Osteocyte (in vitro differentiated cells): ENCODE data around the gene DOCK1. TPM values are rescaled to one million over a fixed set of nuclear protein-coding genes. Genes with fewer than 3 reads are reported as not detected.

Experiments
- DNase-seq: peaks from one replicate; pipeline ENCODE4 v3.0.0; 2021; ENCODE audit warnings: mixed read lengths; ENCODE audit not compliant: unreplicated experiment; ENCODE audit errors: extremely low spot score
- H3K27ac Mint-ChIP-seq: one replicate; pipeline ENCODE4 v1.8.0; 2021; ENCODE audit warnings: mild to moderate bottlenecking, mixed read lengths; ENCODE audit not compliant: unreplicated experiment
- H3K27me3 Mint-ChIP-seq: one replicate; pipeline ENCODE4 v1.8.0; 2021; ENCODE audit warnings: mixed read lengths; ENCODE audit not compliant: unreplicated experiment
- H3K36me3 Mint-ChIP-seq: one replicate; pipeline ENCODE4 v1.8.0; 2021; ENCODE audit warnings: mixed read lengths; ENCODE audit not compliant: unreplicated experiment
- H3K4me1 Mint-ChIP-seq: one replicate; pipeline ENCODE4 v1.8.0; 2021; ENCODE audit warnings: mixed read lengths; ENCODE audit not compliant: unreplicated experiment
- H3K4me3 Mint-ChIP-seq: one replicate; pipeline ENCODE4 v1.8.0; 2021; ENCODE audit warnings: mild to moderate bottlenecking, moderate library complexity, mixed read lengths; ENCODE audit not compliant: unreplicated experiment
- H3K9me3 Mint-ChIP-seq: one replicate; pipeline ENCODE4 v1.8.0; 2021; ENCODE audit warnings: mixed read lengths; ENCODE audit not compliant: unreplicated experiment
- total RNA-seq: library from RNA; stranded (reverse); gene quantifications from 2 replicates; pipeline ENCODE4 v1.2.1, GENCODE V29; 2021
- TF ChIP-seq, protein P1 (sequence below): fragments of 200-600 bp; sonication (generic); IDR thresholded peaks from 2 replicates; pipeline ENCODE4 v1.5.0; 2021; ENCODE audit warnings: antibody characterized with exemption, mild to moderate bottlenecking, moderate library complexity

Gene DOCK1
- total RNA-seq, 1 donor from 2014 or later: 66.3 TPM

- H3K4me3 Mint-ChIP-seq: no peak overlapping the region
- H3K27me3 Mint-ChIP-seq: no peaks in the 10 kb centered on the region
- DNase-seq: no peak
- H3K36me3 Mint-ChIP-seq: no peaks in the 10 kb centered on the region
- no peak overlapping the region for H3K27ac Mint-ChIP-seq
- TF ChIP-seq, protein P1, sequence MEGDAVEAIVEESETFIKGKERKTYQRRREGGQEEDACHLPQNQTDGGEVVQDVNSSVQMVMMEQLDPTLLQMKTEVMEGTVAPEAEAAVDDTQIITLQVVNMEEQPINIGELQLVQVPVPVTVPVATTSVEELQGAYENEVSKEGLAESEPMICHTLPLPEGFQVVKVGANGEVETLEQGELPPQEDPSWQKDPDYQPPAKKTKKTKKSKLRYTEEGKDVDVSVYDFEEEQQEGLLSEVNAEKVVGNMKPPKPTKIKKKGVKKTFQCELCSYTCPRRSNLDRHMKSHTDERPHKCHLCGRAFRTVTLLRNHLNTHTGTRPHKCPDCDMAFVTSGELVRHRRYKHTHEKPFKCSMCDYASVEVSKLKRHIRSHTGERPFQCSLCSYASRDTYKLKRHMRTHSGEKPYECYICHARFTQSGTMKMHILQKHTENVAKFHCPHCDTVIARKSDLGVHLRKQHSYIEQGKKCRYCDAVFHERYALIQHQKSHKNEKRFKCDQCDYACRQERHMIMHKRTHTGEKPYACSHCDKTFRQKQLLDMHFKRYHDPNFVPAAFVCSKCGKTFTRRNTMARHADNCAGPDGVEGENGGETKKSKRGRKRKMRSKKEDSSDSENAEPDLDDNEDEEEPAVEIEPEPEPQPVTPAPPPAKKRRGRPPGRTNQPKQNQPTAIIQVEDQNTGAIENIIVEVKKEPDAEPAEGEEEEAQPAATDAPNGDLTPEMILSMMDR: no peak
- H3K9me3 Mint-ChIP-seq: no peaks in the 10 kb centered on the region
- H3K4me1 Mint-ChIP-seq: peaks cover 14% of the 10 kb centered on the region
Measured at GRCh38 chr10:127198721-127199120, 293.5 kb downstream of the DOCK1 start.

GRCh38 chr10:127200646-127201045 lies 295.4 kb downstream of the DOCK1 start:
- TF ChIP-seq, protein P1: no peak
- no peak for DNase-seq
- peaks cover 14% of the 10 kb centered on the region for H3K4me1 Mint-ChIP-seq
- H3K9me3 Mint-ChIP-seq: no peaks in the 10 kb centered on the region
- H3K27ac Mint-ChIP-seq: no peak overlapping the region
- no peaks in the 10 kb centered on the region for H3K27me3 Mint-ChIP-seq
- no peak overlapping the region for H3K4me3 Mint-ChIP-seq
- H3K36me3 Mint-ChIP-seq: peaks cover 5% of the 10 kb centered on the region

GRCh38 chr10:127203067-127203466 lies 297.8 kb downstream of the DOCK1 start:
- H3K27ac Mint-ChIP-seq: no peak overlapping the region
- H3K27me3 Mint-ChIP-seq: no peaks in the 10 kb centered on the region
- H3K4me1 Mint-ChIP-seq: peaks cover 4% of the 10 kb centered on the region
- no peak overlapping the region for H3K4me3 Mint-ChIP-seq
- no peak for DNase-seq
- H3K9me3 Mint-ChIP-seq: no peaks in the 10 kb centered on the region
- H3K36me3 Mint-ChIP-seq: peaks cover 5% of the 10 kb centered on the region
- TF ChIP-seq, protein P1: no peak

DNA sequence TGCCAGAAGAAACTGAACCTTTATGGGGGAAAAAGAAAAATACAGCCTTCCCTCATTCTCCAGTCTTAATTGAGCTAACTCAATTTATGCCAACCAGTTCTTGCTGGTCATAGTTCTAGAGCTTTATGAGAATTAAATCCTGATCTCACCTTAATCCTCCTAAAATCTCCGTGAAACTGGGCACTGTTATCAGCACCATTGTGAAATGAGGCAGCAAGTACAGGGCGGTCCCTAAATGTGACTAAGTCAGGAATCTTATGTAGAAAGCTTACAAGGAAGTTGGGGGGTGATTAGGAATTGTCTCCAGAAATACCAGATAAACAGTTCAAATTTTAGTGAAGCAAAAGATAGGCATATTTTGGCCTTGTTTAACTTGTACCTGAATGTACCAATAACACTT lies 301.9 kb downstream of the DOCK1 start:
- no peak overlapping the region for H3K27ac Mint-ChIP-seq

DNA sequence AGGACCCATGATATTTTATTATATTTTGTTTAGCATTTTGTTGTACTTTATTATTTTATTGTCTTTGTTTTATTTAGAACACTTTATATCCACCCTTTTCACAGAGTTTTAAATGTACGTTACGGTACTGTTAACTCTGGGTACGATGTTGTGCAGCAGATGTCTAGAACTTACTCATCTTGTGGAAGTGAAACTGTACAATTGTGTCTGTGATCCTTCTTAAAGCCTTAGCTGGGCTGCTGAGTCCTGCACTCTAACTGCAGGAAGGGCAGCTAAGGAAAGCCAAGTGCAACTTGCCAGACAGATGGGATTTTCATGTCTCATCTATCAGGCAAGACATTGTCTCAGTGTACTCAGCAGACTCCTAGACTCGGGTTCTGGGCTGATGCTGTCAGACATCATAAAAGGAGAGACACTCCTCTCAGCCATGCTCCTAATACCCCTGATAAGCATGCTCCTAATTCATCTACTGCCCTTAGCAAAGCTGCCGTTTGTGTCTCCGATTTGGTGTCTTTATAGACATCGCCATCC lies 305.8 kb downstream of the DOCK1 start:
- no peak overlapping the region for H3K27ac Mint-ChIP-seq
- H3K36me3 Mint-ChIP-seq: no peaks in the 10 kb centered on the region
- no peak overlapping the region for H3K4me3 Mint-ChIP-seq
- no peaks in the 10 kb centered on the region for H3K9me3 Mint-ChIP-seq
- H3K27me3 Mint-ChIP-seq: no peaks in the 10 kb centered on the region
- TF ChIP-seq, protein P1: no peak
- DNase-seq: no peak
- H3K4me1 Mint-ChIP-seq: peaks cover 3% of the 10 kb centered on the region

More for the DNA sequence above, 301.9 kb downstream of the DOCK1 start:
- Mint-ChIP-seq H3K36me3 (peaks cover 5% of the 10 kb centered on the region), H3K9me3 (no peaks in the 10 kb centered on the region), H3K4me1 (no peaks in the 10 kb centered on the region), H3K27me3 (no peaks in the 10 kb centered on the region), H3K4me3 (no peak overlapping the region)
- no peak for DNase-seq
- TF ChIP-seq, protein P1: no peak
